HepG2 (cell line): ENCODE results near the gene SLC19A1. TPM values are rescaled to one million over a fixed set of nuclear protein-coding genes. Genes with fewer than 3 reads are reported as not detected.

Experiments used
- ARNT2 ChIP-seq: sonication (generic); formaldehyde crosslinking; IDR thresholded peaks from 2 replicates; pipeline ENCODE4 v1.8.0; 2022; ENCODE audit warnings: mild to moderate bottlenecking, low read depth, missing genetic modification reagents, moderate library complexity
- HNRNPH1 ChIP-seq: fragments of 200-400 bp; formaldehyde crosslinking; optimal IDR thresholded peaks from 2 replicates; pipeline ENCODE3; 2017; ENCODE audit warnings: mild to moderate bottlenecking, low read depth, low read length
- NPAS2 ChIP-seq: sonication (generic); formaldehyde crosslinking; IDR thresholded peaks from 2 replicates; pipeline ENCODE4 v1.8.0; 2022; ENCODE audit warnings: mild to moderate bottlenecking, missing genetic modification reagents, borderline replicate concordance
- RAD51 ChIP-seq: fragments of 450-650 bp; IDR thresholded peaks from 2 replicates; pipeline ENCODE4 v1.6.1; 2016; ENCODE audit warnings: borderline replicate concordance
- REST ChIP-seq, 2 experiments: IDR thresholded peaks; 2 replicates each; pipeline ENCODE4 v1.6.1; 2011 to 2012; ENCODE audit warnings: low read length in 2 of 2, borderline replicate concordance in 1 of 2, low read depth in 1 of 2, mild to moderate bottlenecking in 1 of 2, moderate library complexity in 1 of 2
- THAP8 ChIP-seq: sonication (generic); formaldehyde crosslinking; IDR thresholded peaks from 2 replicates; pipeline ENCODE4 v1.5.1; 2020; ENCODE audit warnings: missing genetic modification reagents, mild to moderate bottlenecking, borderline replicate concordance
- ZNF274 ChIP-seq: sonication (generic); formaldehyde crosslinking; IDR thresholded peaks from 2 replicates; pipeline ENCODE4 v1.5.1; 2020; ENCODE audit warnings: mild to moderate bottlenecking, missing genetic modification reagents
- ZNF318 ChIP-seq: sonication (generic); formaldehyde crosslinking; IDR thresholded peaks from 2 replicates; pipeline ENCODE4 v1.4.0; 2020; ENCODE audit warnings: mild to moderate bottlenecking, missing genetic modification reagents
- ZNF496 ChIP-seq: sonication (generic); formaldehyde crosslinking; IDR thresholded peaks from 2 replicates; pipeline ENCODE4 v1.8.1; 2023; ENCODE audit warnings: mild to moderate bottlenecking, moderate library complexity, missing genetic modification reagents; ENCODE audit not compliant: insufficient replicate concordance
- ZNF572 ChIP-seq: sonication (generic); formaldehyde crosslinking; IDR thresholded peaks from 2 replicates; pipeline ENCODE4 v1.5.1; 2020; ENCODE audit warnings: mild to moderate bottlenecking, missing genetic modification reagents
- ZNF670 ChIP-seq: sonication (generic); formaldehyde crosslinking; IDR thresholded peaks from 2 replicates; pipeline ENCODE4 v1.8.0; 2022; ENCODE audit warnings: mild to moderate bottlenecking, missing genetic modification reagents, borderline replicate concordance
- ZNF710 ChIP-seq: sonication (generic); formaldehyde crosslinking; IDR thresholded peaks from 2 replicates; pipeline ENCODE4 v1.5.0; 2020; ENCODE audit warnings: mild to moderate bottlenecking, missing genetic modification reagents, borderline replicate concordance
- ZNF737 ChIP-seq: sonication (generic); formaldehyde crosslinking; IDR thresholded peaks from 2 replicates; pipeline ENCODE4 v1.5.0; 2020; ENCODE audit warnings: missing genetic modification reagents, mild to moderate bottlenecking, borderline replicate concordance
- polyA plus RNA-seq, 8 experiments: library from polyadenylated mRNA; depleted of rRNA in 3 of 8; stranded (reverse) in 7 of 8; unstranded in 1 of 8; fragments of >200 nt; fragmentation: Illumina TruSeq in 4 of 8; extraction: Trizol in 4 of 8; gene quantifications; 2 replicates each; pipeline versions ENCODE4 v1.2.1 to v1.2.3, GENCODE V29; 2011 to 2016; ENCODE audit warnings: low read depth in 4 of 8, missing spikeins in 1 of 8, mixed read lengths in 1 of 8; ENCODE audit not compliant: insufficient read depth in 1 of 8
- total RNA-seq, 5 experiments: library from RNA; depleted of rRNA; stranded (reverse); fragments of >200 nt; fragmentation: Illumina TruSeq; extraction: Trizol; gene quantifications; 2 replicates each; pipeline ENCODE4 v1.2.3, GENCODE V29; 2016; ENCODE audit warnings: low read depth in 1 of 5

Gene SLC19A1
- total and polyA plus RNA-seq, 2 of the 13 experiments (the other 11 are each of a cell fraction or from before 2014, with no cell fraction given), result 21.8 to 23.0 TPM

GRCh38 chr21:45552696-45553391, 10.6 kb upstream of the SLC19A1 start (continued):
- TF ChIP-seq ZNF710 (CRISPR knock-in tag) (0 out of 2 replicates have a peak, but pooled peaks have one; percentile 45), ZNF496 (CRISPR knock-in tag) (no peak), RAD51 (no peak), NPAS2 (CRISPR knock-in tag) (no peak), ZNF670 (no peak), ZNF737 (no peak), HNRNPH1 (no peak), REST (IDR thresholded peaks at IDR 0.05; ENCODE audit: borderline replicate concordance in 1 of 2, low read depth in 1 of 2, low read length in 2 of 2) (no peak), ZNF274 (CRISPR knock-in tag) (peak; percentile 80; the same call in 1 of the 2 replicates), THAP8 (CRISPR knock-in tag) (no peak), ZNF318 (CRISPR knock-in tag) (no peak), ZNF572 (CRISPR knock-in tag) (no peak), ARNT2 (CRISPR knock-in tag) (no peak)
